GOT3 (cell line): ENCODE measurements around the gene CRADD.
"Not testable (repeated sequence)": the region's sequence is repeated elsewhere in the genome, so short reads cannot be mapped to it uniquely, and the experiment has no call there.

Experiments used
- DNase-seq: peaks from one replicate; lab custom pipeline; 2025; ENCODE audit warnings: mixed read lengths; lab: John Stamatoyannopoulos, UW

CRADD gene

GRCh38 chr12:93871566-93871965 lies 194.4 kb downstream of the CRADD start:
- DNase-seq, result not testable (repeated sequence)

DNA sequence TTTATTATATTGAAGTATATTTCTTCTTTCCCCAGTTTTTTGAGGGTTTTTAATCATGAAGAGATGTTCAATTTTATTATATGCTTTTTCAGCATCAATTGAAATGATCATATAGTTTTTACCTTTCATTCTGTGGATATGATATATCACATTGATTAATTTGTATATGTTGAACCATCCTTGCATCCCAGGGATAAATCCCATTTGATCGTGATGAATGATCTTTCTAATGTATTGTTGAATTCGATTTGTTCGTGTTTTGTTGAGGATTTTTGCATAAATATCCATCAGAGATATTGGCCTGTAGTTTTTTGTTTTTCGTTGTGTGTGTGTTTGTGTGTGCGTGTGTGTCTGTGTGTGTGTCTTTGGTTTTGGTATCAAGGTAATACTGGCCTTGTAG lies 196.4 kb downstream of the CRADD start:
- DNase-seq, result no peak

GRCh38 chr12:93875157-93875556 lies 198.0 kb downstream of the CRADD start:
- no peak for DNase-seq

DNA sequence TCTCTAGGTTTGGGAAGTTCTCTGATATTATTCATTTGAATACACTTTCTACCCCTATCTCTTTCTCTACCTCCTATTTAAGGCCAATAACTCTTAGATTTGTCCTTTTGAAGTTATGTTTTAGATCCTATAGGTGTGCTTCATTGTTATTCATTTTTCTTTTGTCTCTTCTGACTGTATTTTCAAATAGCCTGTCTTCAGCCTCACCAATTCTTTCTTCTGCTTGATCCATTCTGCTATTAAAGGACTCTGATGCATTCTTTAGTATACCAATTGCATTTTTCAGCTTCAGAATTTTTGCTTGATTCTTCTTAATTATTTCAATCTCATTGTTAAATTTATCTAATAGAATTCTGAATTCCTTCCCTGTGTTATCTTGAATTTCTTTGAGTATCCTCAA lies 199.2 kb downstream of the CRADD start:
- no peak for DNase-seq

DNA sequence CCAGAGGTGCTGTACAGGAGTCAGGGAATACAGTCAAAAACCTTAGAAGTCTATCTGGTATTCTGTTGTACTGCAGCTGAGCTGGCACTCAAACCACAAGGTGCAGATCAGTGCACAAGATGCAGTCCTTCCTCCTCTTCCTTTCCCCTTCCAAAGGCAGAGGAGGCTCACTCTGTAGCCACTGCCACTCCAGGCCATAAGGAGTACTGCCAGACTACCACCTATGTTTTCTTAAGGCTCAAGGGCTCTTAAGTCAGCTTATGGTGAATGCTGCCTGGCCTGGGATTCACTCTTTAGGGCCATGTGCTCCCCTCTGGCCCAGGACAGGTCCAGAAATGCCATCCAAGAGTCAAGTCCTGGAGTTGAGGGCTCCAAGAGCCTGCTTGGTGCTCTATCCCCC lies 200.3 kb downstream of the CRADD start:
- no peak for DNase-seq

DNA sequence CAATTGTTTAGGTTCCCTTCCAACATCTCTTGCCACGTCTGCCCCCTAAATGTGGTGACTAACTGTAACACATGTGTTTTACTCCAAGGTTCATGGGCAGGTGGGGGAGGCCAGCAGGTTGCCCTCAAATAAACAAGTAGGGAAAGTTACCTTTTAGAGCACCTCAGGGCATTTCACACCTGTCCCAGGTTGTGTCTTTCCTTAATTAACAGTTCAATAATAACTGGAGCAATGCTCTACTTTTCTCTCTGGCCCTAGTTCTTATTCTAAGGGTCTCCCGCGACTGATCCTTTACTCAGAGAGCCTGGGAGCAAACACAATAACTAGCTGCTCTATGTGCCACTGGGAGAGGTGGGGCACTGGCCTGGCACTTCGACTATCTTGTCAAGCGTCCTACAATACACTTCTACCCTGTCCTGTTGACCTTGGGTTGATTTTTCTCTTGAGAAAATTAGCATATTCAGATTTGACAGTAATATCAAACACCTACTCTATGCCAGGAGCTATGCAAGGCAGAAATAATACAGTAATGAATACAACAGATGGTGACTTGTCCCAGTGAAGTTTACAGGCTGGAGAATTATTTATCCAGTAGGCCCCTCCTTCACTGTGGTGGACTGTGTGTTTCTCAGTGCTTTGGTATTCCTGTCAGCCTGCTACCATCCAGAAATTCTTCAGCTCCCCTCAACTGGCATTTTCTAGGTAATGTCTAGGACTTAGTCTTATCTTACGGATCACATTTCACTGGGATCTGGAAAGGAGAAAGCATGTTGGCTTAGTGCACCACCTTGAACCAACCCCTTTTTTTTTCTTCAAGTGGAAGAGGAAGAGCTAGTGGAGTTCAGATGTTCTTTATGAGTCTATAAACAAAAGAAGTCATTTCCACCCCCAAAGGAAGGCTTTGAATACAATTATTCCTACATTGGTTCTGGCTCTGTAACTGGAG lies 202.6 kb downstream of the CRADD start:
- DNase-seq, result no peak

GRCh38 chr12:93880853-93881522 lies 203.8 kb downstream of the CRADD start:
- no peak for DNase-seq

GRCh38 chr12:93882763-93883162 lies 205.6 kb downstream of the CRADD start:
- DNase-seq, result no peak

- DNase-seq, result no peak
Observed at GRCh38 chr12:93883436-93884154, 206.4 kb downstream of the CRADD start.

DNA sequence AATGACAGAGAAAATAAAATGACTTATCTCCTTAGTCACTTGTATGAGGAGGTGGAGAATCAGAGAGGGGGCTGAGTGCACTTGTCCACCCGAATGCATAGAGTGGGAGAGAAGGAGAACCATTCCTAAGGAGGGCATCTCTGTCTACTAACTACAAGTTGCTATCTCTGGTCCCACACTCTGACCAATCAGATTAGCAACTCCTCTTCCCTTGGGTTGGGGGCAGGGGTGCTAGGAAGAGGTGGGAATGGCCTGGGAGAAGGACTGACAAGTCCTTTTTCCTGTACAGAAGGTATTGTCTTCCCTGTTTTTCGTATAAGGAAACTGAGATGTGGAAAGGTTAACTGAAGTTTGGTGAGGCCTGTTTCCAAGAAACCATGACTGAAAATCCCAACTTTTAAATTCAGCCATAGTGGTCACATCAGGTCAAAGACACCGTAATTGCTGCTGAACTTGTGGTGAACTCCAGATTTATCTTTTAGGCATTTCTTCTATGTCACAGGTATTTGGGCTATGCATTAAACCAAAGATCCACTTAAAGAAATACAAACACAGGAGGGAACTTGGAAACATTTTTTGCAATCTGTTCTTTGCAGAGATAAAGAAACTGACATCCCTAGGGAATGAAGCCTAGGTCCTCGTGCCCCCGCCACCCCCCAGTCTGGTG lies 207.8 kb downstream of the CRADD start:
- no peak for DNase-seq

GRCh38 chr12:93885973-93886532 lies 208.9 kb downstream of the CRADD start:
- DNase-seq, result not testable (repeated sequence)

GRCh38 chr12:93886533-93887511 lies 209.6 kb downstream of the CRADD start:
- DNase-seq, result no peak

DNA sequence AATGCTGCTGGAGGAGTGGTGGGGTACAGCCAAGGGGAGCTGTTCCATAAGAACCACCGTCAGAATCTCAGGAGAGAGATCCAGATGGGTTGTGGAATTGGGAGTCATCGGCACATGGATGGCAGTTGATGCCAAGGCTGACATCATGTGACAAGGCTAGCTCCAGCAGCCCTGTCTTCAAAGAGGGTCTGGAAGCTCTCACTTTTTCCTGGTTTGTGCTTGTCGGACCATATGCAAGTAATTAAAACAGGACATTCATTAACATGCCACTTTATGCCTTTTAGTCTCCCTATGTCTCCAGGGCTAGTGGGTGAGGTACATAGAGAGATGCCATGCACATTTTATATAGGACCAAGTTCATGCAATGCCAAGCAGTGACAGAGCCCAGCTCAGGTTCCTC lies 211.8 kb downstream of the CRADD start:
- no peak for DNase-seq

DNA sequence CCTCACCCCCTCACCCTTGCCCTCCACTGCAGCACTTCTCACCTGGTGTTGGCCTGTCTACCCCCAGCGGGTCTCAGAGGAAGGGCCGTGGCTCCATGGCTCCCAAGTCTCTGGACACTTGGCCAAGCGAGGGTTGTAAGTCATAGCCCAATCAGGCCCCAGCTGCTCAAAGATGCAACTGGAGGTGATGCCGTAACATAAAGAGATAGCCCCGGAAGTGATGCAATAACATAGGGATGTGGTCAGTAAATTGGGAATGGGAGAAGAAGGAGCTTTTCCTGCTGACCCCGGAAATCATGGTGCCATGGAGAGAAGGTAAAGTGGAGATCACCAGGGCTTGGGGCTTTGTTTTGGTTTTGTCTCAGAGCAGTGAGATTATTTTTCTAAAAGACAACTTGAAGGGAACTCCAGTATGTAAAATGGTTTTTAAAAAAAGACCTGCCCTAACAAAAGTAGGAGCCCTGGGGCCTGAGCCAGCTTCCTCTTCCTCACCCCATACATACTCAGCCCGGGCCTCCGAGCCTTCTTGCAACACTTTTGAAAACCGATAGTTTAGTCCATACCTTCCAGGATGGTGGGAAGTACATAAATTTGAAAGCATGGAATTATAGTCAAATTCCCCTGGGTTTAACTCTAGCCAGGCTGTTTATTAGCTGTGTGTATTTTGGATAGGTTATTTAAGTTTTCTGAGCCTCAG lies 212.5 kb downstream of the CRADD start:
- DNase-seq, result no peak

- no peak for DNase-seq
Observed at GRCh38 chr12:93892423-93893268, 215.5 kb downstream of the CRADD start.

DNA sequence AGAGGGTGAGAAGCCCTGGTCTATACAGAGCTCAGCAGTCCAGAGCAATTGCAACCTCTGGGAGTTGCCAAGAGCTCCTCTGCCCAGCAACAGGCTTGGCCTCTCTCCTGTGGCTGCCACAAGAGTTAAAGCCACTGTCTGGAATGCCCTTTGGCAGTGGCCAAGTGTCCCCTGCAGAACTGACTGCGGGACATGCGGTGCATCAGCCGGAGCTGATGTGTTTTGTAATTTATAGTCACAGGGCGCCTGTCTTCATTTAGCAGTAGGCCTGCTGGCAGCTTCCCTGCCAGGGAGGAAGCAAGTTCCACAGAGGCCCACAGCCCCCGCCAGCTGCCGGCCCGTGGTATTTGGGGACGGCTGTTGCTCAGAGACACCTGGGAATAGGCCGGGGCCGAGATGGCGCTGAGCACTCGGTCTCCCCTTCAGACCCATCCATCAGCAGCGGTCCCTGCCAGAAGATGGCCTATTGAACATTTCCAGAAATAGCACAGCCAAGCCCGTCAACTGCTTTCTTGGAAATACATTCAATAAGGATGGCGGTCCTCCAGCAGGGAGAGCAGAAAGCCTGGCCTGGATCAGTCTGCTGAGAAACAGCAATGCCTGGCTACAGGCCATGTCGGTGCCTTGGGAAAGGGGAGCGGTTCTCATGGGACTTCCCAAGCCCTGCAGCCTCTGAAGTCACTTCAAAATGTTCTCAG lies 217.4 kb downstream of the CRADD start:
- DNase-seq, result no peak

GRCh38 chr12:93895089-93895445 lies 217.9 kb downstream of the CRADD start:
- no peak for DNase-seq

- no peak for DNase-seq
Observed at GRCh38 chr12:93896427-93896826, 219.3 kb downstream of the CRADD start.
